ENCODE results near the gene TTLL9. TPM values are rescaled to one million over a fixed set of nuclear protein-coding genes. Genes with fewer than 3 reads are reported as not detected.

TTLL9 gene
- total RNA-seq, 2 donors from 2014 or later: 1.2 TPM; not detected in 1

DNA sequence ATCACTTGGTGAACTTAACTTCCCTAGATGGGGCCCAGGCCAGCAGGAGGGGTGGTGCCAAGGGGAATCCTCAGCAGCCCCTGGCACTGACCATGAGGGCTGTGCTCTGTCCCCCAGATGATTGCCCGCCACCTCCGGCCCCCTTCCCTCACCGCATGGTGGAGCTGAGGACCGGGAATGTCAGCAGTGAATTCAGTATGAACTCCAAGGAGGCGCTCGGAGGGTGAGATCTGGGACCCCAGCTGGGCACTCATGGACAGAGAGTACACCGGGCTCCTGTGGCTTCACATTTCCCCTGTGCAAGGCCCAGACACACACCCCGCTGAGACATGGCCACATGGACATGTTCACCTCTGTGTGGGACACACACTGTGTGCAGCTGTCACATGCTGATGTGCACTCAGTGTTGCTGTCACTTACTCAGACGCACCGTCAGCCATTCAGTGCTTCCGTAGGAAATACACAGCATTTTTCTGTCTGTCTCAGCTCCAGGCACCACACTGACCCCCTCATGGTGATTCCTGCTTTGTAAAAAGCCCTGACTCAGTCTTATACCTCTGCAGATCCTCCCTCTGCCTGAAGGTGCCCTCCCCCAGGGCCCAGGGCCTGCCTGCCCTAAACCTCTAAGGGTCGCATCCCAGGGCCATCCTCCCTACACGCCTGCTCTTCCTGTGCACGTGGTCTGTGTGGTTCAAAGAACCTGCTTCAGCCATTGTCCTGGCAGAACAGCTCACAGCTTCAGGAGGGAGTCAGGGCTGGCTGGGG lies 46.9 kb upstream of the TTLL9 start:
- Histone ChIP-seq H3K27ac (no peak overlapping the region), H3K4me3 (no peak overlapping the region), H3K36me3 (no peaks in the 10 kb centered on the region), H3K27me3 (replicated peaks; ENCODE audit: insufficient read depth) (no peaks in the 10 kb centered on the region), H3K4me1 (replicated peaks) (no peaks in the 10 kb centered on the region), H3K9me3 (no peaks in the 10 kb centered on the region)
- TF ChIP-seq POLR2AphosphoS5 (IDR thresholded peaks at IDR 0.05) (no peak), CTCF (IDR thresholded peaks at IDR 0.05) (no peak), POLR2A (IDR thresholded peaks at IDR 0.05) (no peak)
- no peak for DNase-seq (ENCODE audit: low spot score)
- 74% methylated on average over 14 of the region's 14 CpGs for WGBS
- intact Hi-C loops (cut with DNase I): loop anchor here (2.0 to 10.0 kb wide), 2 partner anchors 131 to 207 kb away; partner anchors contain the start of gene PDRG1

DNA sequence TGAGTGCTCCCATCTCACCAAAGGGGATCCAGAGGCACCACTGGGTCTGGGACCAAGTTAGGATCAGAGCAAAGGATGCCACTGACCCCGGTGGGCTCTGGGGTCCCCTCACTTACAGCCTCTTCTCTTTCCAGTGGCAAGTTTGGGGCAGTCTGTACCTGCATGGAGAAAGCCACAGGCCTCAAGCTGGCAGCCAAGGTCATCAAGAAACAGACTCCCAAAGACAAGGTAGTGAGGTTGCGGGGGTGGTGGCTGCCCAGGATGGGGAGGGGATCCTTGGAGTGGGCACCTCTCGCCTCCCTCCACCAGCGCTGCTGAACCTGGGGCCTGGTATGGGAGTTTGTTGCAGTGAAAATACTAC lies 46.3 kb upstream of the TTLL9 start:
- Histone ChIP-seq H3K27ac (no peak overlapping the region), H3K36me3 (no peaks in the 10 kb centered on the region), H3K4me3 (no peak overlapping the region), H3K9me3 (no peaks in the 10 kb centered on the region), H3K4me1 (replicated peaks) (no peaks in the 10 kb centered on the region), H3K27me3 (replicated peaks; ENCODE audit: insufficient read depth) (no peaks in the 10 kb centered on the region)
- no peak for TF ChIP-seq POLR2AphosphoS5 (IDR thresholded peaks at IDR 0.05)
- no peak for TF ChIP-seq CTCF (IDR thresholded peaks at IDR 0.05)
- no peak for TF ChIP-seq POLR2A (IDR thresholded peaks at IDR 0.05)
- DNase-seq (ENCODE audit: low spot score): no peak
- intact Hi-C loops (cut with DNase I): loop anchor here (10.0 kb wide), 1 partner anchor 131 kb away; the partner anchor contains the start of gene PDRG1
- WGBS: 98% methylated on average over 4 of the region's 4 CpGs

- Histone ChIP-seq H3K27me3 (replicated peaks; ENCODE audit: insufficient read depth) (no peaks in the 10 kb centered on the region), H3K9me3 (no peaks in the 10 kb centered on the region), H3K36me3 (no peaks in the 10 kb centered on the region), H3K4me1 (replicated peaks) (no peaks in the 10 kb centered on the region), H3K4me3 (no peak overlapping the region), H3K27ac (no peak overlapping the region)
- DNase-seq (ENCODE audit: low spot score): no peak
- TF ChIP-seq CTCF (IDR thresholded peaks at IDR 0.05): no peak
- no peak for TF ChIP-seq POLR2A (IDR thresholded peaks at IDR 0.05)
- TF ChIP-seq POLR2AphosphoS5 (IDR thresholded peaks at IDR 0.05): no peak
- intact Hi-C loops (cut with DNase I): loop anchor here (10.0 kb wide), 1 partner anchor 130 kb away; the partner anchor contains the start of gene PDRG1
- 85% methylated on average over 14 of the region's 14 CpGs for WGBS
Observed at GRCh38 chr20:31824554-31825313, 45.7 kb upstream of the TTLL9 start.

DNA sequence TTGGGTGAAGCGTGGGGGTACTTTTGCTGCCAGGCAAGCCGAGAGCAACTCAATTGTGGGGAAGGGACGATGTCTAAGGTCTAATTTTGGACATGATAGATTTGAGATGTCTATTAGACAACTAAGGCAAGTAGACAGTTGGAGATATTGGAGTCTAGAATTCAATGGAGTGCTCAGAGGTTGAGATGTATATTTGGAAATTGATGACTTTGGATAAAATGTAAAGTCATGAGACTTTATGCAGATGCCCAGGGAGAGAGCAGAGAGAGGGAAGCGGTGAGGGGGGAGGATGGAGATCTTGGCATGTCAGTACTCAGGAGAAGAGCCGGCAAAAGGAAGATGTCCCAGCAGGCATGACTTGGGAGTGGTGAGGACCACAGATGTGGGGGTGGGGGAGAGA lies 44.4 kb upstream of the TTLL9 start:
- no peak for TF ChIP-seq POLR2AphosphoS5 (IDR thresholded peaks at IDR 0.05)
- no peak for TF ChIP-seq POLR2A (IDR thresholded peaks at IDR 0.05)
- no peak for TF ChIP-seq CTCF (IDR thresholded peaks at IDR 0.05)
- H3K9me3 ChIP-seq: no peaks in the 10 kb centered on the region
- H3K4me1 ChIP-seq (replicated peaks): no peaks in the 10 kb centered on the region
- 92% methylated on average over 5 of the region's 5 CpGs for WGBS
- no peak overlapping the region for H3K4me3 ChIP-seq
- no peak overlapping the region for H3K27ac ChIP-seq
- DNase-seq (ENCODE audit: low spot score): no peak
- H3K36me3 ChIP-seq: no peaks in the 10 kb centered on the region
- intact Hi-C loops (cut with DNase I): loop anchor here (10.0 kb wide), 1 partner anchor 129 kb away; the partner anchor contains the start of gene PDRG1
- H3K27me3 ChIP-seq (replicated peaks; ENCODE audit: insufficient read depth): no peaks in the 10 kb centered on the region

Data from prostate gland (tissue), 2 donors.